HepG2 (cell line): Measurements from ENCODE around the gene PRMT7. TPM values are rescaled to one million over a fixed set of nuclear protein-coding genes. Genes with fewer than 3 reads are reported as not detected.

Experiments used
- CAMTA2 ChIP-seq: sonication (generic); formaldehyde crosslinking; IDR thresholded peaks from 2 replicates; pipeline ENCODE4 v1.4.0; 2020; ENCODE audit warnings: mild to moderate bottlenecking, missing genetic modification reagents, borderline replicate concordance
- CEBPB ChIP-seq: IDR thresholded peaks from 2 replicates; pipeline ENCODE4 v1.6.1; 2011; ENCODE audit warnings: low read depth, low read length, improper control_type of control experiment, borderline replicate concordance
- HNRNPUL1 ChIP-seq: fragments of 200-400 bp; formaldehyde crosslinking; IDR thresholded peaks from 2 replicates; pipeline ENCODE4 v1.6.1; 2017; ENCODE audit warnings: low read depth, mild to moderate bottlenecking, low read length, moderate library complexity
- MIER2 ChIP-seq: IDR thresholded peaks from 2 replicates; pipeline ENCODE4 v1.6.1; 2016; ENCODE audit warnings: missing biosample characterization, missing genetic modification reagents
- PCBP2 ChIP-seq: fragments of 200-400 bp; formaldehyde crosslinking; optimal IDR thresholded peaks from 2 replicates; pipeline ENCODE3; 2018; ENCODE audit warnings: low read length, low read depth; ENCODE audit not compliant: poor library complexity, severe bottlenecking
- RAD51 ChIP-seq: fragments of 450-650 bp; IDR thresholded peaks from 2 replicates; pipeline ENCODE4 v1.6.1; 2016; ENCODE audit warnings: borderline replicate concordance
- RBM39 ChIP-seq: fragments of 200-400 bp; formaldehyde crosslinking; IDR thresholded peaks from one replicate; pipeline ENCODE4 v1.6.1; 2018; ENCODE audit warnings: antibody characterized with exemption, mild to moderate bottlenecking, low read depth, low read length; ENCODE audit not compliant: poor library complexity, severe bottlenecking
- RFX5 ChIP-seq: IDR thresholded peaks from 2 replicates; pipeline ENCODE4 v1.6.1; 2011; ENCODE audit warnings: low read depth, low read length, improper control_type of control experiment
- SKI ChIP-seq: fragments of 450-650 bp; IDR thresholded peaks from one replicate; pipeline ENCODE4 v1.6.1; 2018; ENCODE audit warnings: mild to moderate bottlenecking; ENCODE audit not compliant: partially characterized antibody
- SOX5 ChIP-seq: IDR thresholded peaks from 2 replicates; pipeline ENCODE4 v1.6.1; 2016; ENCODE audit warnings: borderline replicate concordance
- TCF12 ChIP-seq, 2 experiments: fragments of 450-650 bp in 1 of 2; sonication (generic) in 1 of 2; formaldehyde crosslinking in 1 of 2; IDR thresholded peaks; 2 replicates each; pipeline versions ENCODE4 v1.6.1 to v1.8.0; 2017 to 2022; ENCODE audit warnings: antibody characterized with exemption in 1 of 2, mild to moderate bottlenecking in 1 of 2, missing genetic modification reagents in 1 of 2, moderate library complexity in 1 of 2
- XBP1 ChIP-seq: sonication (generic); formaldehyde crosslinking; IDR thresholded peaks from 2 replicates; pipeline ENCODE4 v1.5.0; 2020; ENCODE audit warnings: missing genetic modification reagents
- ZBTB8A ChIP-seq: sonication (generic); formaldehyde crosslinking; IDR thresholded peaks from 2 replicates; pipeline ENCODE4 v1.4.0; 2020; ENCODE audit warnings: mild to moderate bottlenecking, low read depth, missing genetic modification reagents, borderline replicate concordance
- ZFP62 ChIP-seq: sonication (generic); formaldehyde crosslinking; IDR thresholded peaks from 2 replicates; pipeline ENCODE4 v1.4.0; 2020; ENCODE audit warnings: missing genetic modification reagents
- ZNF160 ChIP-seq: sonication (generic); formaldehyde crosslinking; IDR thresholded peaks from 2 replicates; pipeline ENCODE4 v1.8.0; 2022; ENCODE audit warnings: mild to moderate bottlenecking, inconsistent platforms, missing genetic modification reagents
- ZNF224 ChIP-seq: sonication (generic); formaldehyde crosslinking; IDR thresholded peaks from 2 replicates; pipeline ENCODE4 v1.5.0; 2020; ENCODE audit warnings: mild to moderate bottlenecking, missing genetic modification reagents
- ZNF510 ChIP-seq: sonication (generic); formaldehyde crosslinking; IDR thresholded peaks from 2 replicates; pipeline ENCODE4 v1.4.0; 2020; ENCODE audit warnings: low read depth, mild to moderate bottlenecking, missing genetic modification reagents
- ZNF780A ChIP-seq: sonication (generic); formaldehyde crosslinking; IDR thresholded peaks from 2 replicates; pipeline ENCODE4 v1.8.0; 2022; ENCODE audit warnings: mild to moderate bottlenecking, missing genetic modification reagents, moderate library complexity
- ZNF788 ChIP-seq: sonication (generic); formaldehyde crosslinking; IDR thresholded peaks from 2 replicates; pipeline ENCODE4 v1.5.0; 2020; ENCODE audit warnings: mild to moderate bottlenecking, missing genetic modification reagents, borderline replicate concordance
- ZSCAN20 ChIP-seq: sonication (generic); formaldehyde crosslinking; IDR thresholded peaks from 2 replicates; pipeline ENCODE4 v1.4.0; 2020; ENCODE audit warnings: missing genetic modification reagents, mild to moderate bottlenecking, borderline replicate concordance
- polyA plus RNA-seq, 8 experiments: library from polyadenylated mRNA; depleted of rRNA in 3 of 8; stranded (reverse) in 7 of 8; unstranded in 1 of 8; fragments of >200 nt; fragmentation: Illumina TruSeq in 4 of 8; extraction: Trizol in 4 of 8; gene quantifications; 2 replicates each; pipeline versions ENCODE4 v1.2.1 to v1.2.3, GENCODE V29; 2011 to 2016; ENCODE audit warnings: low read depth in 4 of 8, missing spikeins in 1 of 8, mixed read lengths in 1 of 8; ENCODE audit not compliant: insufficient read depth in 1 of 8
- total RNA-seq, 5 experiments: library from RNA; depleted of rRNA; stranded (reverse); fragments of >200 nt; fragmentation: Illumina TruSeq; extraction: Trizol; gene quantifications; 2 replicates each; pipeline ENCODE4 v1.2.3, GENCODE V29; 2016; ENCODE audit warnings: low read depth in 1 of 5
- TF ChIP-seq, protein P1 (sequence below), 2 experiments: sonication (generic) in 1 of 2; formaldehyde crosslinking in 1 of 2; IDR thresholded peaks; 2 replicates each; pipeline versions ENCODE4 v1.5.1 to v1.6.1; 2011 to 2020; ENCODE audit warnings: borderline replicate concordance in 1 of 2, low read depth in 1 of 2, low read length in 1 of 2, mild to moderate bottlenecking in 1 of 2, missing genetic modification reagents in 1 of 2, moderate library complexity in 1 of 2
- TF ChIP-seq, protein P2 (sequence below): sonication (generic); formaldehyde crosslinking; IDR thresholded peaks from 2 replicates; pipeline ENCODE4 v1.4.0; 2020; ENCODE audit warnings: mild to moderate bottlenecking, missing genetic modification reagents
- TF ChIP-seq, protein P3 (sequence below): sonication (generic); formaldehyde crosslinking; IDR thresholded peaks from 2 replicates; pipeline ENCODE4 v1.4.0; 2020; ENCODE audit warnings: missing genetic modification reagents, borderline replicate concordance

PRMT7 gene
- total and polyA plus RNA-seq, 2 of the 13 experiments (the other 11 are each of a cell fraction or from before 2014, with no cell fraction given), result 47.5 to 55.0 TPM

- TF ChIP-seq ZFP62 (CRISPR knock-in tag), result 0 out of 2 replicates have a peak, but pooled peaks have one; percentile 22
- TF ChIP-seq ZBTB8A (CRISPR knock-in tag), result no peak
- TF ChIP-seq ZNF224, result 0 out of 2 replicates have a peak, but pooled peaks have one; percentile 19
- peak; percentile 93 for TF ChIP-seq SKI
- peak; percentile 86 for TF ChIP-seq ZNF160 (CRISPR knock-in tag)
- TF ChIP-seq MIER2 (CRISPR knock-in tag), result no peak
- TF ChIP-seq RBM39, result peak; percentile 78
- TF ChIP-seq ZSCAN20 (CRISPR knock-in tag), result 0 out of 2 replicates have a peak, but pooled peaks have one; percentile 34
- no peak; the same call in 1 of the 2 replicates for TF ChIP-seq XBP1
- TF ChIP-seq RAD51, result no peak
- TF ChIP-seq PCBP2, result no peak
- no peak; the same call in 1 of the 2 replicates for TF ChIP-seq HNRNPUL1
- no peak for TF ChIP-seq ZNF510 (CRISPR knock-in tag)
- TF ChIP-seq, protein P1, sequence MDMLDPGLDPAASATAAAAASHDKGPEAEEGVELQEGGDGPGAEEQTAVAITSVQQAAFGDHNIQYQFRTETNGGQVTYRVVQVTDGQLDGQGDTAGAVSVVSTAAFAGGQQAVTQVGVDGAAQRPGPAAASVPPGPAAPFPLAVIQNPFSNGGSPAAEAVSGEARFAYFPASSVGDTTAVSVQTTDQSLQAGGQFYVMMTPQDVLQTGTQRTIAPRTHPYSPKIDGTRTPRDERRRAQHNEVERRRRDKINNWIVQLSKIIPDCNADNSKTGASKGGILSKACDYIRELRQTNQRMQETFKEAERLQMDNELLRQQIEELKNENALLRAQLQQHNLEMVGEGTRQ (IDR thresholded peaks at IDR 0.05; ENCODE audit: low read depth, low read length), result no peak
- TF ChIP-seq, protein P1 (CRISPR knock-in tag; IDR thresholded peaks at IDR 0.05; ENCODE audit: borderline replicate concordance), result no peak
- no peak for TF ChIP-seq TCF12 (IDR thresholded peaks at IDR 0.05)
- peak; percentile 89; the same call in 1 of the 2 replicates for TF ChIP-seq TCF12 (CRISPR knock-in tag; IDR thresholded peaks at IDR 0.05)
- TF ChIP-seq CEBPB, result no peak
- TF ChIP-seq ZNF780A (CRISPR knock-in tag), result no peak
- TF ChIP-seq, protein P2, sequence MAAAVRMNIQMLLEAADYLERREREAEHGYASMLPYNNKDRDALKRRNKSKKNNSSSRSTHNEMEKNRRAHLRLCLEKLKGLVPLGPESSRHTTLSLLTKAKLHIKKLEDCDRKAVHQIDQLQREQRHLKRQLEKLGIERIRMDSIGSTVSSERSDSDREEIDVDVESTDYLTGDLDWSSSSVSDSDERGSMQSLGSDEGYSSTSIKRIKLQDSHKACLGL, result 0 out of 2 replicates have a peak, but pooled peaks have one; percentile 89
- 0 out of 2 replicates have a peak, but pooled peaks have one; percentile 62 for TF ChIP-seq ZNF788 (CRISPR knock-in tag)
- TF ChIP-seq RFX5, result no peak
- TF ChIP-seq CAMTA2 (CRISPR knock-in tag), result peak; percentile 84; the same call in 1 of the 2 replicates
- TF ChIP-seq, protein P3, sequence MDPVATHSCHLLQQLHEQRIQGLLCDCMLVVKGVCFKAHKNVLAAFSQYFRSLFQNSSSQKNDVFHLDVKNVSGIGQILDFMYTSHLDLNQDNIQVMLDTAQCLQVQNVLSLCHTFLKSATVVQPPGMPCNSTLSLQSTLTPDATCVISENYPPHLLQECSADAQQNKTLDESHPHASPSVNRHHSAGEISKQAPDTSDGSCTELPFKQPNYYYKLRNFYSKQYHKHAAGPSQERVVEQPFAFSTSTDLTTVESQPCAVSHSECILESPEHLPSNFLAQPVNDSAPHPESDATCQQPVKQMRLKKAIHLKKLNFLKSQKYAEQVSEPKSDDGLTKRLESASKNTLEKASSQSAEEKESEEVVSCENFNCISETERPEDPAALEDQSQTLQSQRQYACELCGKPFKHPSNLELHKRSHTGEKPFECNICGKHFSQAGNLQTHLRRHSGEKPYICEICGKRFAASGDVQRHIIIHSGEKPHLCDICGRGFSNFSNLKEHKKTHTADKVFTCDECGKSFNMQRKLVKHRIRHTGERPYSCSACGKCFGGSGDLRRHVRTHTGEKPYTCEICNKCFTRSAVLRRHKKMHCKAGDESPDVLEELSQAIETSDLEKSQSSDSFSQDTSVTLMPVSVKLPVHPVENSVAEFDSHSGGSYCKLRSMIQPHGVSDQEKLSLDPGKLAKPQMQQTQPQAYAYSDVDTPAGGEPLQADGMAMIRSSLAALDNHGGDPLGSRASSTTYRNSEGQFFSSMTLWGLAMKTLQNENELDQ (CRISPR knock-in tag), result no peak
- peak; percentile 15; the same call in 1 of the 2 replicates for TF ChIP-seq SOX5 (CRISPR knock-in tag)
These were observed 46.4 kb upstream of the PRMT7 start, which contains the start of gene SLC7A6 (continued) for GRCh38 chr16:68264128-68265077.
